GM12891 (cell line): Measurements from ENCODE around the gene DERL3.

Experiments
- POLR2A ChIP-seq: IDR thresholded peaks from 2 replicates; pipeline ENCODE4 v1.6.1; 2011; ENCODE audit warnings: low read depth, low read length, control low read depth
- POLR2AphosphoS5 ChIP-seq: IDR thresholded peaks from 2 replicates; pipeline ENCODE4 v1.6.1; 2011; ENCODE audit warnings: low read depth, low read length, control low read depth

- TF ChIP-seq POLR2A (no peak), POLR2AphosphoS5 (no peak)
These were observed 23.3 kb upstream of the DERL3 start for GRCh38 chr22:23862103-23862502.
